ENCODE results near the gene CTSC.
"Not testable (repeated sequence)": the region's sequence is repeated elsewhere in the genome, so short reads cannot be mapped to it uniquely, and the experiment has no call there.

Gene CTSC

GRCh38 chr11:88280673-88281316 is 56.7 kb downstream of the CTSC start:
- no peak for DNase-seq

GRCh38 chr11:88277349-88277915 is 60.1 kb downstream of the CTSC start:
- no peak for DNase-seq

GRCh38 chr11:88275636-88276035 is 61.9 kb downstream of the CTSC start:
- DNase-seq, result no peak

- DNase-seq, result no peak
Observed at GRCh38 chr11:88266919-88267318, 70.6 kb downstream of the CTSC start.

GRCh38 chr11:88266157-88266556 is 71.4 kb downstream of the CTSC start:
- no peak for DNase-seq

GRCh38 chr11:88259431-88259830 is 78.1 kb downstream of the CTSC start:
- DNase-seq, result no peak

GRCh38 chr11:88252208-88252607 is 85.3 kb downstream of the CTSC start:
- DNase-seq, result no peak

- no peak for DNase-seq
Observed at GRCh38 chr11:88250566-88251242, 86.8 kb downstream of the CTSC start.

GRCh38 chr11:88249706-88250105 is 87.8 kb downstream of the CTSC start:
- no peak for DNase-seq

GRCh38 chr11:88246696-88247095 is 90.8 kb downstream of the CTSC start:
- DNase-seq, result no peak

- DNase-seq, result not testable (repeated sequence)
Observed at GRCh38 chr11:88245576-88245975, 92.0 kb downstream of the CTSC start.

Data from CD4-positive, alpha-beta T cell treated with Interleukin-4 for 1 hour (primary cell).